ENCODE results near the gene ZNF225. TPM values are rescaled to one million over a fixed set of nuclear protein-coding genes. Genes with fewer than 3 reads are reported as not detected.

ZNF225 gene
- total RNA-seq, 1 experiment from 2014 or later = 6.3 TPM

Other genes starting within 250 kb of the ZNF225 start
- gene ZNF404, start 229.4 kb upstream of the ZNF225 start, total RNA-seq (2014; rRNA removed; shearing (Covaris generic)) = 0.63 and 1.6 TPM in 2 replicates
- gene ZNF45, start 178.1 kb upstream of the ZNF225 start, total RNA-seq (2014; rRNA removed; shearing (Covaris generic)) = 14.2 and 14.4 TPM in 2 replicates
- gene ZNF221, start 162.2 kb upstream of the ZNF225 start, total RNA-seq (2014; rRNA removed; shearing (Covaris generic)) = 7.5 and 8.5 TPM in 2 replicates
- 6.8 and 8.1 TPM in 2 replicates for gene ZNF155, start 129.2 kb upstream of the ZNF225 start, total RNA-seq (2014; rRNA removed; shearing (Covaris generic))
- gene ZNF230, start 110.4 kb upstream of the ZNF225 start, total RNA-seq (2014; rRNA removed; shearing (Covaris generic)) = 6.0 and 6.5 TPM in 2 replicates
- 6.9 and 9.2 TPM in 2 replicates for gene ZNF222, start 88.0 kb upstream of the ZNF225 start, total RNA-seq (2014; rRNA removed; shearing (Covaris generic))
- 5.9 and 6.3 TPM in 2 replicates for gene ZNF223, start 61.4 kb upstream of the ZNF225 start, total RNA-seq (2014; rRNA removed; shearing (Covaris generic))
- gene ZNF284, start 41.2 kb upstream of the ZNF225 start, total RNA-seq (2014; rRNA removed; shearing (Covaris generic)) = 4.0 and 4.7 TPM in 2 replicates
- gene ZNF224, start 19.0 kb upstream of the ZNF225 start, total RNA-seq (2014; rRNA removed; shearing (Covaris generic)) = 18.1 and 26.3 TPM in 2 replicates
- 10.5 and 11.6 TPM in 2 replicates for gene ZNF234, start 28.2 kb downstream of the ZNF225 start, total RNA-seq (2014; rRNA removed; shearing (Covaris generic))
- 14.8 and 18.0 TPM in 2 replicates for gene ZNF226, start 51.7 kb downstream of the ZNF225 start, total RNA-seq (2014; rRNA removed; shearing (Covaris generic))
- 20.2 and 22.0 TPM in 2 replicates for gene ZNF227, start 99.1 kb downstream of the ZNF225 start, total RNA-seq (2014; rRNA removed; shearing (Covaris generic))
- gene ZNF233, start 146.5 kb downstream of the ZNF225 start, total RNA-seq (2014; rRNA removed; shearing (Covaris generic)) = 0.08 TPM in 2 replicates
- 8.0 and 8.2 TPM in 2 replicates for gene ZNF235, start 191.6 kb downstream of the ZNF225 start, total RNA-seq (2014; rRNA removed; shearing (Covaris generic))
- 8.5 and 11.7 TPM in 2 replicates for gene ZNF112, start 243.3 kb downstream of the ZNF225 start, total RNA-seq (2014; rRNA removed; shearing (Covaris generic))

All from SJCRH30 (cell line).